IPS-NIHi11 (cell line): ENCODE measurements around the gene AMH.

Experiments
- DNase-seq: peaks from one replicate; pipeline ENCODE4 v3.0.0; 2012; ENCODE audit warnings: mixed read lengths, low spot score

AMH gene

GRCh38 chr19:2249880-2250765 is 1.0 kb downstream of the AMH start:
- DNase-seq, result peak; percentile 60

- no peak for DNase-seq
Measured at GRCh38 chr19:2250766-2251105, 1.6 kb downstream of the AMH start.

DNA sequence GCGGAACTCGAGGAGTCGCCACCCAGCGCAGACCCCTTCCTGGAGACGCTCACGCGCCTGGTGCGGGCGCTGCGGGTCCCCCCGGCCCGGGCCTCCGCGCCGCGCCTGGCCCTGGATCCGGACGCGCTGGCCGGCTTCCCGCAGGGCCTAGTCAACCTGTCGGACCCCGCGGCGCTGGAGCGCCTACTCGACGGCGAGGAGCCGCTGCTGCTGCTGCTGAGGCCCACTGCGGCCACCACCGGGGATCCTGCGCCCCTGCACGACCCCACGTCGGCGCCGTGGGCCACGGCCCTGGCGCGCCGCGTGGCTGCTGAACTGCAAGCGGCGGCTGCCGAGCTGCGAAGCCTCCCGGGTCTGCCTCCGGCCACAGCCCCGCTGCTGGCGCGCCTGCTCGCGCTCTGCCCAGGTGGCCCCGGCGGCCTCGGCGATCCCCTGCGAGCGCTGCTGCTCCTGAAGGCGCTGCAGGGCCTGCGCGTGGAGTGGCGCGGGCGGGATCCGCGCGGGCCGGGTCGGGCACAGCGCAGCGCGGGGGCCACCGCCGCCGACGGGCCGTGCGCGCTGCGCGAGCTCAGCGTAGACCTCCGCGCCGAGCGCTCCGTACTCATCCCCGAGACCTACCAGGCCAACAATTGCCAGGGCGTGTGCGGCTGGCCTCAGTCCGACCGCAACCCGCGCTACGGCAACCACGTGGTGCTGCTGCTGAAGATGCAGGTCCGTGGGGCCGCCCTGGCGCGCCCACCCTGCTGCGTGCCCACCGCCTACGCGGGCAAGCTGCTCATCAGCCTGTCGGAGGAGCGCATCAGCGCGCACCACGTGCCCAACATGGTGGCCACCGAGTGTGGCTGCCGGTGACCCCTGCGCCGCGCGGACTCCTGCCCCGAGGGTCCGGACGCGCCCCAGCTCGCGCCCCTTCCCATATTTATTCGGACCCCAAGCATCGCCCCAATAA is 2.3 kb downstream of the AMH start:
- DNase-seq, result peak; percentile 56

DNA sequence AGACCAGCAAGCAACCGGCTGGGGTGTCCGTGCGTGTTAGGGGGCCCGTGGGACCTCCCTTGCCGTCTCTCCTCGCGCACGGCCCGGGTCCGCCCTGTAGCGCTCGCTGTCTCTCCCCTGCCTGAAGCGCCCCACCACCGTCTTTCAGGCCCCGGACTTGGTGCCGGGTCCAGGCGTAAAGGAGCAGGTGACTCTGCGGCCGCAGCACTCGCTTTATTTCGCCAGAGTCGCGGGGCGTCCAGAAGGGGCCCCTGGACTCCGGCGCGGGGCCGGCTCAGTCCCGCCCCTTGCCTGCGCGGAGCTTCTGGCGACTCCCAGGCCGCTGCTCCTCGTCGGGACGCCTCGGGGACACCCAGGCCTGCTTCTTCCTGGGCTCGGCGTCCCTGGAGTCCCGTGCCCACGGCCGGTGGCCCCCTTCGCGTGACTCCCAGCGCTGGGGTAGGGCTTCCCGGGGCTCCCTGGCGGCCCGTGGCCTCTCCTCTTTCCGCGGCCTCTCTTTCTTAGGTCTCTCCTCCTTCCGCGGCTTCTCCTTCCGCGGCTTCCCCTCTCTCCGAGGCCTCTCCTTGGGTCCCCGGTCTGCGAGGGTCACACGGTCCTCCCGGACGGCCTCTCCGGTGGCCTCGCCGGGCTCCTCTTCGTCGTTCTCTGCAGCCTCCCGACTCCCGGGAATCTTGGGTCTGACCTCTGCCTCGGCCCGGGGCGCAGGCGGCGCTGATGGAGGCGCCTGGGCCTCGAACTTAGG is 3.1 kb downstream of the AMH start:
- DNase-seq, result peak; percentile 58

DNA sequence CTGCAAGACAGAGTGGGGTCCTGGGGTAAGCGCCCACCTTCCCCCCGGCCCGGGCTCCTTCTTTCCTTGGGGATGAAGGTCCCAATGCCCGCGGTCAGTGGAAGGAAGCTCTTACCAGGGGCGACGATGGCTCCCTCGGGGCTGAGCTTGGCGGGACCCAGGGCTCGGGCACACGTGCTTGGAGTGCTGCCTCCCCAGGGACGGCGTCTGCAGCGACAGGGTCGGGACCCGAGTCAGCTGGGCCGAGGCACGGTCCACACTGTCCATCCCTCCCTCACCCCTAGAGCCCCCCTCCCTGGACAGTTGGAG is 3.6 kb downstream of the AMH start:
- DNase-seq, result no peak

- DNase-seq, result peak; percentile 66
Measured at GRCh38 chr19:2253106-2254063, 4.3 kb downstream of the AMH start.

- DNase-seq, result peak; percentile 71
Measured at GRCh38 chr19:2254064-2254872, 5.1 kb downstream of the AMH start.

DNA sequence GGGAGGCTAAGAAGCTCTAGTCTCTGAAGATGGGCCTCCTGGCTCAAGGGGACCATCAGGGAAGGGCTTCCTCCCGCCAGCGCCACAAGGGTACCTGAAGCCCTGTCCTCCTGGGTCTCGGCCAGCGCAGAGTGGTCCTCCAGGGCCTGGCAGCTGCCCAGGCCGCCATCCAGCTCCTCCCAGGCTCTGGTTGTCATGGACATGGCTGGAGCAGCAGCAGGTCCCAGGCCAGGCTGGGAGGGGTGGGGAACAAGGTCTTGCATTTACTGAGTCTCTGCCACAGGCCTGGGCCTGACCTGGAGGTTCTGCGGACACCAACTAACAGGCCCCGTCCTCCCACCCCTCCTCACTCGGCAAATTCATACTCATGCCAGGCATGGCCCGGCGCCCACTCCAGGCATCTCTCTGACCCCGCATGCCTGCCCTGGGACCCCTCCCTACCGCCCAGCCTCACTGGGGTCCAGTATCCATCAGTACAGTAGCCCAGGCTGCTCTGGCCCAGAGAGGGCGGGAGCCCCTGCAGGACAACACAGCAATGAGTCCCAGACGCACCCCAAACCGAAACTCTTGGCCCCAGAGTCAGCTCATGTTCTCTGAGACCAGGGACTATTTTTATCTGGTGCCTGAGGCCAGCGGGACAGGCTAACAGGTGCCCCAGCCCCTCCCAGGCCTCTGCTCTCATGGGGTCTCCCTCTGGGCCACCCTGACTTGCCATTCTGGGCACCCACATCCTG is 6.2 kb downstream of the AMH start:
- DNase-seq, result no peak

DNA sequence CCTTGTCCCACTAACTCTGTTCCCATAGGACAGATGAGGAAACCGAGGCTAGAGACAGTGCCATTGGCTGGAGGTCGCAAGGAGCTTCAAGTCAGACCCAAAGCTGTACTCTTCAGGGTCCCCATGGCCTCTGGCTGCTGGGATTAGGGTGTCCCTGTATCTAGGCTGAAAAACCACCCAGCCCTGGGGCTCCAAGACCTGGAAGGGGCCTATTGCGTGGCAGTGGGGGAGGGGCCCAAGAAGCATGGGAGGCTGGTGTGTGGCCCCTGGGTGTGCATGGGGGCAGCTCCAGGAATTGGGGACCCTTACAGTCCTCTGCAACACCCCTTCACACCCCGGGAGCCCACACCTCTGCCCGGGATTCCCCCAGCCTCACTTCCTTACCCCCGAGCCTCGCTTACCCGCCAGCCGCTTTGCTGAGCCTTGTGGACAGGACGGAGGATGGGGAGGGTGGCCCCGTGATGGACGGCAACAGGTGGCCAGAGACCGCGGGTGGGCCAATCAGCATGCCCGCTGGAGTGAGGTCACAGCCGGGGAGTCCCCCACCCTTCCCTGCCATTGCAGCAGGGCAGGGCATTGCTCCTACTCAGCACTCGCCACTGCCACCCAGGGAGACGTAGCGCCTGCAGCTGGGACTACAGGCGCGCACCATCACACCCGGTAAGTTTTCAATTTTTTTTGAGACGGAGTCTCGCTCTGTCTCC is 7.0 kb downstream of the AMH start, which contains the start of gene JSRP1:
TSS of gene JSRP1 (minus strand) at position 436 of the 704 bp plus-strand sequence. CDS start 1,103 bp downstream, outside the sequence.
- DNase-seq, result peak; percentile 55

GRCh38 chr19:2259336-2259735 is 10.2 kb downstream of the AMH start:
- DNase-seq, result no peak

- DNase-seq, result no peak
Measured at GRCh38 chr19:2260341-2260805, 11.2 kb downstream of the AMH start.

- DNase-seq, result peak; percentile 59
Measured at GRCh38 chr19:2261438-2262172, 12.5 kb downstream of the AMH start.

DNA sequence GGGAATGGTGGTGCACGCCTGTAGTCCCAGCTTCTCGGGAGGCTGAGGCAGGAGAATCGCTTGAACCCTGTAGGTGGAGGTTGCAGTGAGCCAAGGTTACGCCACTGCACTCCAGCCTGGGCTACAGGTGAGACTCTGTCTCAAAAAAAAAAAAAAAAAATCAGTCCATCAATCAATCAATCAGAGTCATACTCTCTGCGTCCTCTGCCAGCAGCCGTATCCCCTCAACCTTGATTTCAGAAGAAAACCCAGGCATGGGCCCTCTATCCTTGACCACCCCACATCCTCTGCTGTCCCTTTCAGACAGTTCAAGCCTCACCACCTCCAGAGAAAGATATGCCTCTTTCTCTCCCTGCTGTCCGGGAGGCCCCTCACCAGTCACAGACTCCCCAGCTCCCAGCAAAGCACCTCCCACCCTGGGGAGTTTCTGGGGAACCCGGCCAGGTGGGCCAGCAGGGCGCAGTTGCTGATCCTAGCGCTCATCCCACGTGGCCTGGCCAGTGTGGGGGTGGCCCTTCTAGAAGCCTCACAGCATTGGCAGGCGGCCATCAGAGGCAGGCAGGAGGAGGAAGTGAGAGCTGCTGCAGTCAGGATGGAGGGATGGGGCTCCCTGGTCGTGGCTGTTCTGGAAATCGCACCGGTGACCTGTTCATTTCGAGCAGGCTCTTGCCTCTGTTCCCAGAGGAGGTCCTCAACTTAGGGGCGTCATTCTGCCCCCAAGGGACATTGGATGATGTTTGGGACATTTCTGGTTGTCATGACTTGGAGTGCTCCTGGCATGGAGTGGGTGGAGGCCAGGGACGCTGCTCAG is 17.3 kb downstream of the AMH start:
- DNase-seq, result no peak

- no peak for DNase-seq
Measured at GRCh38 chr19:2268480-2268830, 19.3 kb downstream of the AMH start.

GRCh38 chr19:2268861-2269243 is 19.7 kb downstream of the AMH start:
- DNase-seq, result no peak

DNA sequence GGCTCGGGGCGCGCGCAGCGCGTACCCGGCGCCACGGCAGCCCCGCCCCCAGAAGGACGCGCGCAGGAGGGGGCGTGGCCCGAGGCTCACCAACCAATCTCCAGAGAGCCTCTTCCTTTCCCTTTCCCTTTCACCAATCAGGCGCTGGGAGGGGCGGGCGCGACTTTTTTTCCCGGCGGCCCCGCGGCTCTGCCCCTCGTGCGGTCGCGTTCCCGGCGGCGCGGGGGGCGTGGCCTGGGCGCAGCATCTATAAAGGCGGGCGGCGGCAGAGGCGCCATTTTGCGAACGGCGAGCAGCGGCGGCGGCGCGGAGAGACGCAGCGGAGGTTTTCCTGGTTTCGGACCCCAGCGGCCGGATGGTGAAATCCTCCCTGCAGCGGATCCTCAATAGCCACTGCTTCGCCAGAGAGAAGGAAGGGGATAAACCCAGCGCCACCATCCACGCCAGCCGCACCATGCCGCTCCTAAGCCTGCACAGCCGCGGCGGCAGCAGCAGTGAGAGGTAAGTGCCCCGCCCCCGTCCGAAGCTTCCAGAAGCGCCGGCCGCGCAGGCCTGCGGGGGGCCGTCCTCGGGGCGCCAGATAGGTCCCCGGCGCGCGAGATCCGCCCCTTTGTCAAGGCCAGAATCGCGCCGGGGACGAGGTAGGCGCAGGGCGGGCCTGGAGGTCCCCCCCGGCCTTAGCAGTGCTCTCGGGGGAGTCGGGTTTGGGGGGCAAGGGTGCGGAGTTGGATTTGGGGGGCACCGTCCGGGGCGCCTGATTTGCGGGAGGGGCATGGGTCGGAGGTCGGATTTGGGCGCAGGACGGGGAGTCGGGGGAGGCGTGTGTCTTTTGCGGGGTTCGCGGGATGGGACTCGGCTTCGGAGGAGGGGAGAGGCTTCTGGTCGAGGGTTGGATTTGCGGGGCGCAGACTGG is 20.4 kb downstream of the AMH start:
- peak; percentile 100 for DNase-seq

- no peak for DNase-seq
Measured at GRCh38 chr19:2270157-2270422, 21.0 kb downstream of the AMH start.
